ENCODE measurements around the gene ATRNL1. TPM values are rescaled to one million over a fixed set of nuclear protein-coding genes. Genes with fewer than 3 reads are reported as not detected.

Gene ATRNL1
- total and polyA plus RNA-seq, 2 of the 8 experiments (the other 6 are each of a cell fraction or from before 2014, with no cell fraction given) = 5.1 to 17.6 TPM

GRCh38 chr10:115949282-115949844 is 856.2 kb downstream of the ATRNL1 start:
- no peak for FAIRE-seq
- CTCF ChIA-PET (ENCODE audit: partially characterized antibody) = interaction anchor here (0.5 to 3.4 kb wide), 20 partner anchors 10 to 379 kb away, joined by 3 to 20 read pairs (median 4); no protein-coding TSS in a partner anchor

More at GRCh38 chr10:115949282-115949844, 856.2 kb downstream of the ATRNL1 start:
- Histone ChIP-seq H2AK5ac (ENCODE audit: low read depth, low read length) (no peak overlapping the region), H3K4ac (replicated peaks; ENCODE audit: insufficient read length, low read depth, low read length) (no peak overlapping the region), H4K8ac (ENCODE audit: extremely low read depth, insufficient read depth, low read length) (0 out of 2 replicates have a peak overlapping the region, but pooled peaks have one; percentile 31), H3K9ac (replicated peaks in 1 of 4; ENCODE audit: extremely low read depth in 1 of 4, low read depth in 3 of 4, low read length in 3 of 4) (no peak overlapping the region), H3K4me3 (ENCODE audit: extremely low read depth in 1 of 4, insufficient read depth in 2 of 4, low read depth in 3 of 4, low read length in 4 of 4) (no peak overlapping the region), H2BK12ac (ENCODE audit: low read depth, low read length) (peak overlapping the region; percentile 46; the same call in 1 of the 2 replicates), H3K14ac (ENCODE audit: insufficient read length) (no peak overlapping the region), H2BK15ac (ENCODE audit: low read length) (no peak overlapping the region), H3K79me1 (ENCODE audit: low read depth, low read length) (no peaks in the 10 kb centered on the region), H3K4me2 (ENCODE audit: insufficient read depth in 1 of 2, low read depth in 2 of 2, low read length in 2 of 2) (no peak overlapping the region), H3K23ac (ENCODE audit: insufficient read length) (no peak overlapping the region), H3K4me1 (replicated peaks in 1 of 4; ENCODE audit: control insufficient read depth in 3 of 4, insufficient read depth in 4 of 4, low read length in 3 of 4) (peaks cover 0 to 4% (median 1%) of the 10 kb centered on the region in 4 experiments; a peak in 1 of 7 replicates), H2BK5ac (ENCODE audit: low read depth, low read length) (no peak overlapping the region), H4K5ac (ENCODE audit: insufficient read length, low read depth, low read length) (no peak overlapping the region), H3K56ac (replicated peaks; ENCODE audit: insufficient read length, low read depth, low read length) (no peak overlapping the region), H3K27ac (ENCODE audit: low read depth, low read length) (no peak overlapping the region), H2BK120ac (replicated peaks; ENCODE audit: low read depth, low read length) (no peak overlapping the region), H3K79me2 (ENCODE audit: control insufficient read depth in 1 of 2, insufficient read depth in 2 of 2, low read length in 2 of 2) (no peaks in the 10 kb centered on the region), H3K23me2 (ENCODE audit: low read depth, low read length) (no peaks in the 10 kb centered on the region), H3K9me3 (ENCODE audit: insufficient read depth in 2 of 2, low read depth in 1 of 2, low read length in 1 of 2) (no peaks in the 10 kb centered on the region), H3K36me3 (ENCODE audit: control insufficient read depth in 2 of 4, insufficient read depth in 4 of 4, low read length in 3 of 4) (no peaks in the 10 kb centered on the region), H2AFZ (ENCODE audit: low read length) (no peak overlapping the region), H3K18ac (ENCODE audit: extremely low read depth, low read length) (0 out of 2 replicates have a peak overlapping the region, but pooled peaks have one; percentile 16), H4K20me1 (replicated peaks in 1 of 2; ENCODE audit: control insufficient read depth in 1 of 2, insufficient read depth in 2 of 2, low read length in 2 of 2) (no peaks in the 10 kb centered on the region), H3K27me3 (replicated peaks in 1 of 4; ENCODE audit: control insufficient read depth in 3 of 4, extremely low read depth in 1 of 4, insufficient read depth in 3 of 4, low read length in 3 of 4) (no peaks in the 10 kb centered on the region), H4K91ac (replicated peaks; ENCODE audit: insufficient read length, low read length) (peak overlapping the region; percentile 29), H2BK20ac (ENCODE audit: low read length) (no peak overlapping the region)
- WGBS, 2 experiments (ENCODE audit: extremely low coverage in 1 of 2, insufficient coverage in 1 of 2, insufficient read length in 1 of 2, insufficient replicate concordance in 2 of 2, low coverage in 1 of 2, low lambda C conversion rate in 2 of 2, missing lambda C conversion rate in 1 of 2) = 89% methylated on average over 9 of the region's 9 CpGs; no CpG with 5 or more reads in 1 of the 2 experiments
- DNase-seq (ENCODE audit: low read depth in 1 of 2, low spot score in 2 of 2) = no peak
- POLR2A ChIA-PET (ENCODE audit: partially characterized antibody) = no interaction called here
- TF ChIP-seq RXRA (IDR thresholded peaks at IDR 0.05; ENCODE audit: insufficient read depth, low read depth, low read length) = no peak

Data from H1 (cell line).